T follicular helper cell (primary cell): ENCODE data around the gene OR4E1.
"Not testable (repeated sequence)": the region's sequence is repeated elsewhere in the genome, so short reads cannot be mapped to it uniquely, and the experiment has no call there.

Experiments
- DNase-seq: peaks from one replicate; pipeline ENCODE4 v3.0.0-alpha.2; 2020; ENCODE audit warnings: low read depth

Gene OR4E1

DNA sequence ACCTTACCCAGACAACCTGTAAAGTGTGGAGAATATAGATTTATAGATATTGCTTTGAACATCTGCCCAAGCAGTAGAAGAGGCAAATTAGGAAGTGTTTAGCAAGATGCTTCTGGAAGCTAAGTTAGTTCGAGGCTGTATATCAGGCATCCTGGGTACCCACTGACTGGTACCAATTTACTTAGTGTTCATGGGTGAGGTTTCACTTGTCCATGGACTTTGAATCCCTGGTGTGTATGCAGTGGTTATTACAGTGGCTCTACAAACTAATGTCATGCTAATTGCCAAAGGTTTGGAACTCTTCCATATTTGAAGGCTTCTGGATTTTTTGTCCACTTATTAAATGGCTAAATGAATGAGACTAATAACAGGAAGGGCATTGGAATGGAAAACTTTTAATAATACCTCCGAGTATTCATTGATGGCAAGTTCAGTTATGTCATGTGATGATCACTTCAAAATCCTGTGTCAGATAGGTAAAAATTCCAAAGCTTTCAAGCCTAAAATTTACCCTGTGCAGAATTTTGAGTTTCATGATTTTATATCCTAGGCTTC is 20.2 kb downstream of the OR4E1 start, which contains the start of gene OR4E2:
OR4E2 (plus strand) TSS at position 505 of the 555 bp plus-strand sequence. CDS start 11,248 bp downstream, outside the sequence.
- DNase-seq = no peak

DNA sequence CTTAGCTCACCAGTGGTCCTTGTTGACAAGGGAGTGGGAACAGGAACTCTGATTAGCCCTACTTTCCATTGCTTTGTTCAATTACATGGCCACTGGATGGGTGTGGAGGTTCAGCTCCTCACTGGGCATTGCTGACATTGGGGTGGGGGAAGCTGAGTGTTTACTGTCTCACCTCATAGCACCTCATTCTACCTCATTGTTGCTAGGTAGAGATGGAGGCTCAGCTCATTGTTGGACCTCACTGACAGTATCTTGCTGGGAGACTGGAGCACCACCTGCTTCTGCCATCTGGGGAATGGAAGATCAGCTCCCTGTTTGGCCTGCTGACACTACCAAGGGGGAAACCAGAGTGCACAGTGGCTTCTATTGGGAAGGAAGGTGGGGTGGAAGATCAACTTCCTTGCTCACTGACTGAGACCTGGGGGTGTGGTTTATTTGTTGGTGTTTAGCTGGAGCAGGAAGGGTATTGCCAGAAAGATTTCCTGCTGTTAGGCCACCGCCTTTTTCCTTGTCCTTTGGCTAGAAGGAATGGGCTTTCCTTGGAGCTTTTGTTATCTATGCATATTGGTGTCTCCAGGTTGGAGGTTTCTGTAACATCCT is 21.3 kb downstream of the OR4E1 start:
- DNase-seq = no peak

DNA sequence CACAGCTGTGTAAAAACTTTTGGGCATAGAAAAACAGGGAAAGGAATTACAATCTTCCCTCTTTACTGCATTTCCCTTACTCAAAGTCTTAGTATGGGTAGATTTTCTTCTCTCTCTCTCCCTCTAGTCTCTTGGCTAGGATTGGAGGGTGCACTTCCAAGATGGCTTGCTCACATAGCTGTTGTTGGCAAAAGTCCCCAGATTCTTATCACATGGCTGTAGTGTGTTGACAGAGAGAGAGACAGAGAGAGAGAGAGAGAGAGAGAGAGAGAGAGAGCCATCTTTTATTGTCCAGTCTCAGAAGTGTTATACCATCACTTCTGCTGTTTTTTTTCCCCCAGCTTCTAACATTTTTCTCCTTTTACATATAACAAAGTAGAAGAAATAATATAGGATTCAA is 26.2 kb downstream of the OR4E1 start:
- no peak for DNase-seq

DNA sequence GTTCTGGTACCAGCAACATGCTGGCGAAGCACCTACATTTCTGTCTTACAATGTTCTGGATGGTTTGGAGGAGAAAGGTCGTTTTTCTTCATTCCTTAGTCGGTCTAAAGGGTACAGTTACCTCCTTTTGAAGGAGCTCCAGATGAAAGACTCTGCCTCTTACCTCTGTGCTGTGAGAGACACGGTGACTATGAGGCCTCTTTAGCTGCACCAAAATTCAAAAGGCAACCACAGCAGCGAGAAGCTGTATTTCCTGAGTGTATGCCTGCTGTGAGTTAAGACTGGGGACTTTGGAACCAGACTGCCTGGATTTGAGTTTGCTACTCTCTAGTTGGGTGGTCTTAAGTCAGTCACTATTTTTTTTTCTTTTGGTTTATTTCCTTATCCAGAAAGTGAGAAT is 30.2 kb downstream of the OR4E1 start:
- DNase-seq = no peak

DNA sequence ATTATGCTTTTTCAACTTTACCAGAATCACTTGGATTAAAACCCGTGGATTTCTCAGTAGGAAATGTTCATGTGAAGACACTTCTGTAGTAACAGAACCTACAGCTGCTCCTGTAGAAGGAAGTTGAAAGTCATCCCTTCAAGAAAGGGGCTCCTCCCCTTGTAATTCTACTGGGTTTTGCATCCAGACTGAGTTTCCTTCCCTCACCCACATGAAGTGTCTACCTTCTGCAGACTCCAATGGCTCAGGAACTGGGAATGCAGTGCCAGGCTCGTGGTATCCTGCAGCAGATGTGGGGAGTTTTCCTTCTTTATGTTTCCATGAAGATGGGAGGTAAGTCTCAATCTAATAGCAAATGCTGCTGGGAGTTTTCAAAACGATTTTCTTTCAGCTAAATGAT is 30.9 kb downstream of the OR4E1 start:
- no peak for DNase-seq

DNA sequence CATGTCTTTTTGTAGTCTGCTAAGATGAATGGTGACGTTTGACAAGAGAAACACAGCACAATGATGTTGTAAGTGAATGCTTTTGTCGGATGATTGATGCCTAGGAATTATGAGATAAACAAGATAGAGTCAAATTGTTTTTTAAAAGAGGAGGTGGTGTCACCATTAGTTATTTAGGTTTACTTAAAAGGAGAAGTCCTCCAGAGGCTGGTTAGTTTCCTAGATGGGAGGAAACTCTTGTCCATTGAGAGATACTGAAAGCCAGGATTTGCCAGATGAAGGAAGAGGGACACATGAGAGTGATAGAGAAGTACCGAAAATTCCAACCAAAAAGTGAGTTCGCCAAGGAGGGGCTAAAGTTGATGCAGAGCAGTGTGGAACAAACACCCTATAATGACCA is 38.8 kb downstream of the OR4E1 start, which contains the start of gene OR10G2:
OR10G2 (minus strand) TSS at position 101 of the 400 bp plus-strand sequence; CDS start at position 3, 98 bp downstream.
- no peak for DNase-seq

DNA sequence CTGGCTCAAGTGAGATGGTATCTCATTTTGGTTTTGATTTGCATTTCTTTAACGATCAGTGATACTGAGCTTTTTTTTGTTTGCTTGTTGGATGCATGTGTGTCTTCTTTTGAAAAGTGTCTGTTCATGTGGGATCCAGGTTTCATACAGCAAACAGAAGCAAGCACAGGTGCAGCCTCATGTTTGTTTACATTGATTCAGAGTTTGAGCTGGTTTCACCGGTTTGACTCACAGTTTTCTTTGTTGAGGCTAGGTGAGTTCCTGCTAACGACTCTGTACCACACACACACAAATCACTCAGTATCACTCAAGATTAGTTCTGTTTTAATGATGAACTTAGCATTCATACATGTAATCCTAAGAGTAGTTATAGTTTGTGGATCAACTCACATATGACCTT is 42.5 kb downstream of the OR4E1 start:
- DNase-seq = no peak

DNA sequence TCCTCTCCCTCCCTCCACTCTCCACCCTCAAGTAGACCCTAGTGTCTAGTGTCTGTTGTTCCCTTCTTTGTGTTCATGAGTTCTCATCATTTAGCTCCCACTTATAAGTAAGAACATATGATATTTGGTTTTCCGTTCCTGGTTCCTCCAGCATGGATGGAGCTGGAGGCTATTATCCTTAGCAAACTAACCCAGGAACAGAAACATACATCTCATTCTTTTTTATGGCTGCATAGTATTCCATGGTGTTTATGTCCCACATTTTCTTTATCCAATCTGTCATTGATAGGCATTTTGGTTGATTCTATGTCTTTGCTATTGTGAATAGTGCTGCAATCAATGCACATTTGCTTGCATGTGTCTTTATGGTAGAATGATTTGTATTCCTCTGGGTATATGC is 43.1 kb downstream of the OR4E1 start:
- DNase-seq = not testable (repeated sequence)

DNA sequence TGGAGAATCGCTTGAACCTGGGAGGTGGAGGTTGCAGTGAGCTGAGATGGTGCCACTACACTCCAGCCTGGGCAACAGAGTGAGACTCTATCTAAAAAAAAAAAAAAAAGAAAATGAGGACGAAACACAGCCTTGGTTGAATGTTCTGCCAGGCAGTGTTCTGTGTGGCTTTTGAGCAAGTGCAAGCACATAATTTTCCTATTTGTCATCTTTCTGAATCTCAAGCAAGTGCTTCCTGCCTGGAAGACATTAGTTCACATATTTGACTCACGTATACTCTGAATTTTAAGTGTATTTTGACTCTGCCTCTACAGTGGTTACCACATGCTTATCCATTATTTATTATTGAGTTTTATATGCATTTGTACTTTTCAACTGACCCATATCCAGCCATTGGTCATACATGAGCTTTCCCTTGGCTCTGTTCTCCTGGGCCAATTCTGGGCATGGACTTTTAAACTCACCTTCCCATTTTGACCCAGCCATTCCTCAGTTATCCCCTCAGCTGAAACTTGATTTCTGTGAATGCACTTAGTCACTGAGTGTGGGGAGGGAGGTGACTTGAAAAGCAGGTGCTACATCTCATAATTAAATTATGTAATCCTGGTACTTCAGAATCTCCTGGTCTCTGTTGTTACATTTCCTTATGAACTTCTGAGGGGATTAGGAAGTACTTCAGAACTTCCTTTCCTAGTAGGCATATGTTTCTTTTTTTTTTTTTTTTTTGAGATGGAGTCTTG is 47.0 kb downstream of the OR4E1 start:
- DNase-seq = no peak
